OCI-LY7 (cell line): ENCODE data around the gene DPEP1. TPM values are rescaled to one million over a fixed set of nuclear protein-coding genes. Genes with fewer than 3 reads are reported as not detected.
A peak's percentile ranks its signal among the peaks of the same experiment; 100 is the strongest.

Source experiments
- BruUV-seq: library from RNA; stranded (reverse); fragments of 400-500 nt; replicated peaks from 2 replicates; lab custom pipeline; 2021; lab: Mats Ljungman, UMichigan
- CTCF ChIA-PET: fragments of 300-600 bp; sonication (Branson Sonifier 250); formaldehyde crosslinking; loops from one replicate; lab custom pipeline; 2022; ENCODE audit warnings: antibody characterized with exemption; ENCODE audit not compliant: unreplicated experiment; lab: Charles Lee
- POLR2A ChIA-PET: fragments of 300-600 bp; sonication (Branson Sonifier 250); formaldehyde crosslinking; loops from one replicate; lab custom pipeline; 2022; ENCODE audit warnings: antibody characterized with exemption; lab: Charles Lee
- DNase-seq: peaks from one replicate; pipeline ENCODE4 v3.0.0-alpha.2; 2015; ENCODE audit warnings: low spot score
- H2AFZ ChIP-seq: fragments of 200-600 bp; sonication (generic), shearing (Covaris generic); 2 replicates; pipeline ENCODE4 v1.6.1; 2014; ENCODE audit warnings: mild to moderate bottlenecking, antibody characterized with exemption, low read length, moderate library complexity
- H3K27ac ChIP-seq: fragments of 200-600 bp; sonication (generic); 2 replicates; pipeline ENCODE4 v1.5.1; 2014; ENCODE audit warnings: mixed run types, low read depth, mild to moderate bottlenecking, moderate library complexity, low read length, inconsistent platforms; ENCODE audit not compliant: poor library complexity, severe bottlenecking
- H3K36me3 ChIP-seq: fragments of 200-600 bp; sonication (generic); 2 replicates; pipeline ENCODE4 v1.6.1; 2014; ENCODE audit warnings: mild to moderate bottlenecking, antibody characterized with exemption, low read length, moderate library complexity, mixed read lengths; ENCODE audit not compliant: insufficient read depth
- H3K4me1 ChIP-seq: fragments of 200-600 bp; sonication (generic); 2 replicates; pipeline ENCODE4 v1.5.1; 2014; ENCODE audit warnings: mild to moderate bottlenecking, low read length; ENCODE audit not compliant: insufficient read depth, poor library complexity, severe bottlenecking
- H3K4me2 ChIP-seq: fragments of 200-600 bp; sonication (generic); 2 replicates; pipeline ENCODE4 v1.6.1; 2014; ENCODE audit warnings: mild to moderate bottlenecking, low read length
- H3K4me3 ChIP-seq: fragments of 200-600 bp; sonication (generic); 2 replicates; pipeline ENCODE4 v1.5.1; 2014; ENCODE audit warnings: mild to moderate bottlenecking, low read depth, low read length; ENCODE audit not compliant: poor library complexity, severe bottlenecking
- H3K79me2 ChIP-seq: fragments of 200-600 bp; sonication (generic); 2 replicates; pipeline ENCODE4 v1.6.1; 2016; ENCODE audit warnings: low read depth, mild to moderate bottlenecking, low read length, moderate library complexity, mixed read lengths; ENCODE audit not compliant: insufficient read depth
- H3K9me2 ChIP-seq: fragments of 200-600 bp; sonication (generic); 2 replicates; pipeline ENCODE4 v1.6.1; 2016; ENCODE audit warnings: mild to moderate bottlenecking, low read length, mixed read lengths; ENCODE audit not compliant: insufficient read depth
- H3K9me3 ChIP-seq: fragments of 200-600 bp; sonication (generic); 2 replicates; pipeline ENCODE4 v1.6.1; 2014; ENCODE audit warnings: mild to moderate bottlenecking, mixed run types, low read length, mixed read lengths
- H4K20me1 ChIP-seq: fragments of 200-600 bp; sonication (generic); 2 replicates; pipeline ENCODE4 v1.6.1; 2014; ENCODE audit warnings: mild to moderate bottlenecking, antibody characterized with exemption, low read length, moderate library complexity, mixed read lengths; ENCODE audit not compliant: insufficient read depth
- EZH2phosphoT487 ChIP-seq: fragments of 200-600 bp; sonication (generic); IDR thresholded peaks from 2 replicates; pipeline ENCODE4 v1.6.1; 2018; ENCODE audit warnings: low read depth, borderline replicate concordance, mild to moderate bottlenecking, mixed run types, antibody characterized with exemption, low read length, moderate library complexity, mixed read lengths
- intact Hi-C: fragments of 100-400 bp; cut with micrococcal nuclease; formaldehyde crosslinking; loops from one replicate; pipeline ENCODE4 v1.10.0; 2022; ENCODE audit not compliant: unreplicated experiment
- total RNA-seq, 2 experiments: library from RNA; depleted of rRNA in 1 of 2; stranded (reverse); fragments of >200 nt in 1 of 2; shearing (Covaris generic) in 1 of 2; gene quantifications; 2 replicates each; pipeline ENCODE4 v1.2.3, GENCODE V29; 2014 to 2022
- TF ChIP-seq, protein P1 (sequence below): fragments of 200-600 bp; sonication (generic); conservative IDR thresholded peaks from 2 replicates; pipeline ENCODE4 v1.5.1; 2014; ENCODE audit warnings: mild to moderate bottlenecking, antibody characterized with exemption, low read length, moderate library complexity, mixed read lengths

The DPEP1 gene
- total RNA-seq, 2 experiments from 2014 or later, result not detected

DNA sequence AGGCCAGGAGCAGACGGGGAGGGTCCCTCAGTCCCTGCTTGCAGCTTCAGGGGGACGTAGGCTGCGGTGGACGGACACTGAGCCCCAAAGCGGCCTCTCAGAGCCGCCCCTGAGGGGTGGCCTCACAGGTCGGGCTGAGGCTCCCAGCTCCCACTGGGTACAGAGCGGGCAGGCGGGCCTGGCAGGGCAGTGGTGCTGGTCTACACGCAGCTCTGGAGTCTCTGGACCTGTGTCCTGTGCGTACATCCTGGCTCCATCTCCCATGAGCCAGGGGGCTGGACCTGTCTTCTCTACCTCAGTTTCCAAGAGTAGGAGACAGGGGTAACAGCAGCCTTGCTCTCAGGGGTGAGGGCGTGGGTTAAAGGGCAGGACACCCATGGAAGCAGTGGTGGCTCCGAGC is 1.7 kb downstream of the DPEP1 start:
- CTCF ChIA-PET, result interaction anchor here (0.6 kb wide), 1 partner anchor 422 kb away, joined by 3 read pairs; no protein-coding TSS in a partner anchor
- Histone ChIP-seq H3K4me1 (no peaks in the 10 kb centered on the region), H3K4me3 (no peak overlapping the region), H3K36me3 (no peaks in the 10 kb centered on the region), H3K4me2 (no peak overlapping the region), H4K20me1 (no peaks in the 10 kb centered on the region), H3K27ac (no peak overlapping the region), H3K9me3 (no peaks in the 10 kb centered on the region), H3K9me2 (no peaks in the 10 kb centered on the region), H2AFZ (no peak overlapping the region), H3K79me2 (no peaks in the 10 kb centered on the region)
- POLR2A ChIA-PET, result no interaction called here
- intact Hi-C loops, result no loop called here
- DNase-seq, result no peak
- no TSS peak for BruUV-seq
- TF ChIP-seq EZH2phosphoT487, result no peak
- TF ChIP-seq, protein P1, sequence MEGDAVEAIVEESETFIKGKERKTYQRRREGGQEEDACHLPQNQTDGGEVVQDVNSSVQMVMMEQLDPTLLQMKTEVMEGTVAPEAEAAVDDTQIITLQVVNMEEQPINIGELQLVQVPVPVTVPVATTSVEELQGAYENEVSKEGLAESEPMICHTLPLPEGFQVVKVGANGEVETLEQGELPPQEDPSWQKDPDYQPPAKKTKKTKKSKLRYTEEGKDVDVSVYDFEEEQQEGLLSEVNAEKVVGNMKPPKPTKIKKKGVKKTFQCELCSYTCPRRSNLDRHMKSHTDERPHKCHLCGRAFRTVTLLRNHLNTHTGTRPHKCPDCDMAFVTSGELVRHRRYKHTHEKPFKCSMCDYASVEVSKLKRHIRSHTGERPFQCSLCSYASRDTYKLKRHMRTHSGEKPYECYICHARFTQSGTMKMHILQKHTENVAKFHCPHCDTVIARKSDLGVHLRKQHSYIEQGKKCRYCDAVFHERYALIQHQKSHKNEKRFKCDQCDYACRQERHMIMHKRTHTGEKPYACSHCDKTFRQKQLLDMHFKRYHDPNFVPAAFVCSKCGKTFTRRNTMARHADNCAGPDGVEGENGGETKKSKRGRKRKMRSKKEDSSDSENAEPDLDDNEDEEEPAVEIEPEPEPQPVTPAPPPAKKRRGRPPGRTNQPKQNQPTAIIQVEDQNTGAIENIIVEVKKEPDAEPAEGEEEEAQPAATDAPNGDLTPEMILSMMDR, result no peak

DNA sequence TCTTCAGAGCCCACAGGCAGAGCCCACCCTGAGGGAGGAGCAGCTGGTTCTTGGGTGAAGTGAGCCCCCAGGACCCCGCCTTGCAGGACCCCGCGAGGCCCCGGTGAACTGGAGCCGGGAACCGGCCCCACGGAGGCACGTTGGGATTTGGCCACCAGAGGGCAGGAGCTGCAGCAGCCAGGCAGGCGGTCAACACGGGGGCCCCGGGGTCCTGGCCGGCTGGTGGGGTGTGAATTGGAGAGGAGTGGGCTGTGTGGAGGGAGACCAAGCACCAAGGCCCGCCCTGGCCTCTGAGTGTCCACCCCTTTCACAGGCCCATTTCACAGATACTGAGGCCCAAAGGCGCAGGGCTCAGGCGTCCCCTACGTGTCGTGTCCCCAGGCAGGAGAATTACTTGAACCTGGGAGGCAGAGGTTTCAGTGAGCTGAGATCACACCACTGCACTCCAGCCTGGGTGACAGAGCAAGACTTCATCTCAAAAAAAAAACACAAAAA is 2.2 kb downstream of the DPEP1 start:
- no peak overlapping the region for H3K4me3 ChIP-seq
- H4K20me1 ChIP-seq, result no peaks in the 10 kb centered on the region
- no TSS peak for BruUV-seq
- no peak overlapping the region for H3K27ac ChIP-seq
- intact Hi-C loops, result no loop called here
- CTCF ChIA-PET, result interaction anchor here (0.6 kb wide), 1 partner anchor 422 kb away, joined by 3 read pairs; no protein-coding TSS in a partner anchor
- H3K36me3 ChIP-seq, result no peaks in the 10 kb centered on the region
- H3K79me2 ChIP-seq, result no peaks in the 10 kb centered on the region
- no peaks in the 10 kb centered on the region for H3K4me1 ChIP-seq
- DNase-seq, result no peak
- H2AFZ ChIP-seq, result no peak overlapping the region
- H3K9me3 ChIP-seq, result no peaks in the 10 kb centered on the region
- POLR2A ChIA-PET, result no interaction called here
- no peak overlapping the region for H3K4me2 ChIP-seq
- no peaks in the 10 kb centered on the region for H3K9me2 ChIP-seq
- no peak for TF ChIP-seq EZH2phosphoT487
- TF ChIP-seq, protein P1, result peak; percentile 71

DNA sequence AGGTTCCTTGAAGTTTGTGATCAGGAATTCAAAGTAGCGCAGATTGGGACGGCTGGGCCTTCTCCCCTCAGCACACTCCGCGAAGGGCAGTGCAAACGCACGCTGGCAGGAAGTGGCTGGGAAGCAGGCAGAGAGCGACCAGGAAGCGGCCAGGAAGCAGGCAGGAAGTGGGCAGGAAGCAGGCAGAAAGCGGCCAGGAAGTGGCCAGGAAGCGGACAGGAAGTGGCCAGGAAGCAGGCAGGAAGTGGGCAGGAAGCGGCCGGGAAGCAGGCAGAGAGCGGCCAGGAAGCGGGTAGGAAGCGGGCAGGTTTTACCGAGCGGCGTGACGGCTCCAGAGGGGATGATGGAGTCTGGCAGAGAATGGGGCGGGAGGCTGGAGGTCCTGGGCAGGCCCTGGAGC is 3.2 kb downstream of the DPEP1 start:
- no peaks in the 10 kb centered on the region for H3K4me1 ChIP-seq
- no peaks in the 10 kb centered on the region for H4K20me1 ChIP-seq
- intact Hi-C loops, result no loop called here
- H2AFZ ChIP-seq, result no peak overlapping the region
- H3K27ac ChIP-seq, result no peak overlapping the region
- POLR2A ChIA-PET, result no interaction called here
- no peak for DNase-seq
- CTCF ChIA-PET, result no interaction called here
- TF ChIP-seq, protein P1, result no peak
- no peak for TF ChIP-seq EZH2phosphoT487
- no peaks in the 10 kb centered on the region for H3K79me2 ChIP-seq
- no peaks in the 10 kb centered on the region for H3K9me2 ChIP-seq
- H3K36me3 ChIP-seq, result no peaks in the 10 kb centered on the region
- H3K4me3 ChIP-seq, result no peak overlapping the region
- no peaks in the 10 kb centered on the region for H3K9me3 ChIP-seq
- no peak overlapping the region for H3K4me2 ChIP-seq
- BruUV-seq, result no TSS peak
